Right ventricle myocardium inferior (tissue), 1 donor: ENCODE results near the gene CATSPERD. TPM values are rescaled to one million over a fixed set of nuclear protein-coding genes. Genes with fewer than 3 reads are reported as not detected.

Experiments
- ATAC-seq: fragments of 200-7000 bp; cut with Tn5 transposase; one replicate; pipeline ENCODE4 v1.9.1; 2020; ENCODE audit warnings: mild to moderate bottlenecking, moderate library complexity
- DNase-seq: peaks from one replicate; pipeline ENCODE4 v3.0.0; 2021; ENCODE audit errors: missing footprints
- intact Hi-C: fragments of 100-400 bp; cut with DNase I; formaldehyde crosslinking; loops from one replicate; pipeline ENCODE4 v1.11.0; 2022
- total RNA-seq: library from RNA; stranded (reverse); fragmentation: NEBNext Ultra II Directional; extraction: Animal tissue kit (Norgen Biotek cat#: 25700); gene quantifications from one replicate; pipeline ENCODE4 v1.2.1, GENCODE V29; 2021
- donor health status: DM: no; HTN: yes; CAD: no; lungs with severe emphysema.

The CATSPERD gene
- total RNA-seq, 1 donor from 2014 or later: not detected

GRCh38 chr19:5808120-5808816 is 87.8 kb downstream of the CATSPERD start:
- intact Hi-C loops: no loop called here
- no peak for DNase-seq
- no peak for ATAC-seq

GRCh38 chr19:5809053-5809452 is 88.6 kb downstream of the CATSPERD start:
- DNase-seq (no peak), ATAC-seq (no peak)
- intact Hi-C loops: no loop called here

- no peak for DNase-seq
- intact Hi-C loops: no loop called here
- ATAC-seq: no peak
Observed at GRCh38 chr19:5809469-5809868, 89.0 kb downstream of the CATSPERD start.

- DNase-seq (no peak), ATAC-seq (no peak)
- intact Hi-C loops: no loop called here
Observed at GRCh38 chr19:5811117-5811516, 90.7 kb downstream of the CATSPERD start.

- no peak for ATAC-seq
- DNase-seq: no peak
- intact Hi-C loops: no loop called here
Observed at GRCh38 chr19:5814123-5814851, 93.8 kb downstream of the CATSPERD start.

- intact Hi-C loops: no loop called here
- ATAC-seq (no peak), DNase-seq (no peak)
Observed at GRCh38 chr19:5814852-5815246, 94.4 kb downstream of the CATSPERD start.

- no peak for ATAC-seq
- DNase-seq: no peak
- intact Hi-C loops: no loop called here
Observed at GRCh38 chr19:5817218-5817617, 96.8 kb downstream of the CATSPERD start.

- intact Hi-C loops: no loop called here
- no peak for ATAC-seq
- DNase-seq: no peak
Observed at GRCh38 chr19:5818594-5818993, 98.2 kb downstream of the CATSPERD start.

- ATAC-seq: no peak
- intact Hi-C loops: loop anchor here (10.0 kb wide), 1 partner anchor 134 kb away; no protein-coding TSS in a partner anchor
Observed at GRCh38 chr19:5820785-5821184, 100.3 kb downstream of the CATSPERD start.

GRCh38 chr19:5821521-5822180 is 101.2 kb downstream of the CATSPERD start:
- no peak for DNase-seq
- no peak for ATAC-seq
- intact Hi-C loops: loop anchor here (10.0 kb wide), 1 partner anchor 133 kb away; no protein-coding TSS in a partner anchor

More at GRCh38 chr19:5820785-5821184, 100.3 kb downstream of the CATSPERD start:
- DNase-seq: no peak

GRCh38 chr19:5822181-5822844 is 101.9 kb downstream of the CATSPERD start:
- ATAC-seq: no peak
- intact Hi-C loops: loop anchor here (10.0 kb wide), 1 partner anchor 132 kb away; no protein-coding TSS in a partner anchor

GRCh38 chr19:5823579-5824281 is 103.3 kb downstream of the CATSPERD start:
- ATAC-seq: no peak
- no peak for DNase-seq
- intact Hi-C loops: loop anchor here (10.0 kb wide), 1 partner anchor 131 kb away; no protein-coding TSS in a partner anchor

More at GRCh38 chr19:5822181-5822844, 101.9 kb downstream of the CATSPERD start:
- DNase-seq: no peak

GRCh38 chr19:5824751-5825150 is 104.3 kb downstream of the CATSPERD start:
- DNase-seq (no peak), ATAC-seq (no peak)
- intact Hi-C loops: loop anchor here (10.0 kb wide), 1 partner anchor 130 kb away; no protein-coding TSS in a partner anchor

- intact Hi-C loops: loop anchor here (10.0 kb wide), 1 partner anchor 130 kb away; no protein-coding TSS in a partner anchor
- DNase-seq (no peak), ATAC-seq (no peak)
Observed at GRCh38 chr19:5825178-5825577, 104.7 kb downstream of the CATSPERD start.

GRCh38 chr19:5826531-5827341 is 106.3 kb downstream of the CATSPERD start:
- peak; percentile 74 for DNase-seq
- ATAC-seq: peak; percentile 18
- intact Hi-C loops: loop anchor here (2.0 to 10.0 kb wide), 2 partner anchors 22 to 128 kb away; partner anchors contain the start of gene NRTN

- ATAC-seq: no peak
- intact Hi-C loops: loop anchor here (2.0 to 10.0 kb wide), 2 partner anchors 23 to 127 kb away; partner anchors contain the start of gene NRTN
- DNase-seq: no peak
Observed at GRCh38 chr19:5827342-5827890, 107.0 kb downstream of the CATSPERD start.
